ENCODE data around the gene OR51B6.

DNA sequence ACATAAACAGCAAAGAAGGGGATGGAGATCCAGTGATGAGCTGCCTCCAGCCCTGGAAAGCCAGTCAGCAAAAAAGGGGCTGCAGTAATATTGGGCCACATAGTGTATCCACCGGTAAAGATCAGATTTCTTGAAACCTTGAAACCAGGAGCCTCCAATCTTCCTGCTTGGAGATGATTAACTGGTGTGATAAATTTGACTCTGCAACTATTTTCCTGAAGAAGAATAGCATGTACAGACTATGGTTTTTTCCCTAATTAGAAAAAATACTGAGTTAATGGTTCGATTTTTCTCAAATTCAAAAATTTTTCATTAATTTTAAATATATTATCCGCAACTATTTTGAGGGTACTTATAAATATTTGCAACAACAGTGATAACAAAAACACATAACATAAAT, 27.1 kb upstream of the OR51B6 start, which contains the start of gene OR51B2:
- TF ChIP-seq, protein P1, sequence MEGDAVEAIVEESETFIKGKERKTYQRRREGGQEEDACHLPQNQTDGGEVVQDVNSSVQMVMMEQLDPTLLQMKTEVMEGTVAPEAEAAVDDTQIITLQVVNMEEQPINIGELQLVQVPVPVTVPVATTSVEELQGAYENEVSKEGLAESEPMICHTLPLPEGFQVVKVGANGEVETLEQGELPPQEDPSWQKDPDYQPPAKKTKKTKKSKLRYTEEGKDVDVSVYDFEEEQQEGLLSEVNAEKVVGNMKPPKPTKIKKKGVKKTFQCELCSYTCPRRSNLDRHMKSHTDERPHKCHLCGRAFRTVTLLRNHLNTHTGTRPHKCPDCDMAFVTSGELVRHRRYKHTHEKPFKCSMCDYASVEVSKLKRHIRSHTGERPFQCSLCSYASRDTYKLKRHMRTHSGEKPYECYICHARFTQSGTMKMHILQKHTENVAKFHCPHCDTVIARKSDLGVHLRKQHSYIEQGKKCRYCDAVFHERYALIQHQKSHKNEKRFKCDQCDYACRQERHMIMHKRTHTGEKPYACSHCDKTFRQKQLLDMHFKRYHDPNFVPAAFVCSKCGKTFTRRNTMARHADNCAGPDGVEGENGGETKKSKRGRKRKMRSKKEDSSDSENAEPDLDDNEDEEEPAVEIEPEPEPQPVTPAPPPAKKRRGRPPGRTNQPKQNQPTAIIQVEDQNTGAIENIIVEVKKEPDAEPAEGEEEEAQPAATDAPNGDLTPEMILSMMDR (optimal IDR thresholded peaks at IDR 0.05 in 1 of 3, IDR thresholded peaks at IDR 0.05 in 1 of 3, conservative IDR thresholded peaks at IDR 0.05 in 1 of 3; ENCODE audit: extremely low read depth in 1 of 3, insufficient read depth in 2 of 3, low read length in 3 of 3): no peak
- no peak for TF ChIP-seq EZH2 (IDR thresholded peaks at IDR 0.05; ENCODE audit: low read length)
